Rectal smooth muscle tissue (tissue), 1 donor: ENCODE data around the gene FOSL2.

Source experiments
- H3K27ac ChIP-seq: one replicate; pipeline ENCODE4 v1.7.0; 2013; ENCODE audit warnings: low read depth, low read length, inconsistent platforms
- H3K27me3 ChIP-seq: one replicate; pipeline ENCODE4 v1.7.0; 2013; ENCODE audit warnings: low read length; ENCODE audit not compliant: control insufficient read depth, insufficient read depth
- H3K36me3 ChIP-seq: one replicate; pipeline ENCODE4 v1.7.0; 2013; ENCODE audit warnings: low read length; ENCODE audit not compliant: control insufficient read depth, insufficient read depth
- H3K4me1 ChIP-seq: one replicate; pipeline ENCODE4 v1.7.0; 2013; ENCODE audit warnings: low read length; ENCODE audit not compliant: control insufficient read depth, insufficient read depth
- H3K4me3 ChIP-seq: one replicate; pipeline ENCODE4 v1.7.0; 2013; ENCODE audit warnings: low read length
- H3K9ac ChIP-seq: one replicate; pipeline ENCODE4 v1.7.0; 2013; ENCODE audit warnings: low read length

The FOSL2 gene

DNA sequence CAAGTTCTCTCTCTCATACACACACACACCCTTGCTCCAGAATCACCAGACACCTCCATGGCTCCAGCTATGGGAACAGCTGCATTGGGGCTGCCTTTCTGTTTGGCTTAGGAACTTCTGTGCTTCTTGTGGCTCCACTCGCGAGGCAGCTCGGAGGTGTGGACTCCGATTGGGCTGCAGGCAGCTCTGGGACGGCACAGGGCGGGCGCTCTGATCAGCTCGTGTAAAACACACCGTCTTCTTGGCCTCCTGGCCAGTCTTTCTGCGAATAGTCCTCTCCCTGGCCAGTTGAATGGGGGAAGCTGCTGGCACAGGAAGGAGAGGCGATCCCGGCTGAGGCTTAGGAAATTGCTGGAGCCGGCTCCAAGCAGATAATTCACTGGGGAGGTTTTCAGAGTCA lies 22.4 kb downstream of the FOSL2 start:
- H3K9ac ChIP-seq = no peak overlapping the region
- peaks cover 30% of the 10 kb centered on the region for H3K36me3 ChIP-seq
- H3K27ac ChIP-seq = peak overlapping the region; percentile 4
- H3K4me3 ChIP-seq = no peak overlapping the region
- H3K27me3 ChIP-seq = no peaks in the 10 kb centered on the region
- H3K4me1 ChIP-seq = peaks cover 12% of the 10 kb centered on the region

DNA sequence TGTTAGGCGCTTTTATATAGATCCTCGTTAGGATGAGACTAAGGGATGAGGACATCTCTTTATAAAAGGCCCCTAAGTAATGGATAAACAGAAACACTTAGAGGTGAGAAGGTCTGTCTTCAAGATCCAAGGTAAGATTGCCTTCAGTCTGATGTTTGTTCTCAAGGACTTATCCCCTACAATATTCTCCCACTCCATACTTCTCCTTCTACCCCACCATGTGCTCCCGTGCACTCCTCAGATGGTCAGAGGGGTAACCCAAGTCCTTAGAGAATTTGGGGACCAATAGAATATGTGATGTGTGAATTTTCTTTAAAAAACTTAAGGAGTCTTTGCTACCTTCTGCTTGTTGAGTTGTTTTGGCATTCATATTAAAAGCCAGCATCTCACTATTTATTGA lies 23.1 kb downstream of the FOSL2 start:
- Histone ChIP-seq H3K4me1 (peaks cover 12% of the 10 kb centered on the region), H3K9ac (no peak overlapping the region), H3K27me3 (no peaks in the 10 kb centered on the region), H3K4me3 (no peak overlapping the region), H3K27ac (no peak overlapping the region), H3K36me3 (peaks cover 26% of the 10 kb centered on the region)

DNA sequence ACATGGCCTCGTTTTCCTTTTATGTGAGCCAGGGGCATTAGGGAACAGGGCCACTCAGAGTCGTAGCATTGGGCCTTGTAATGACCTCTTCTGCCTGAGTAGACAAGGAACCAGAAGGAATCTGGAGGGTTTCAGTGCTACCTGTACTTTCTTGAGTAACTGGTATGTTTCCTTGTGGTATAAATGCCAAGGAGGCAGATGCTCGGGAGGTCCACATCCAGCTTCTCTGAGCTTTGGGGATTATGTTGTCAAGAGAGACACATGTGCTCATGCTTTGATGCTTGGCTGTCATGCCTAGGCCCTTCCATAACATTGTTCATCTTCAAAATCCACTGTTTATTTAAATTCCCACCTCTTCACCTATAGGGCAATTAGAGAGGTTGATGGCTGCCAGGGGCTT lies 26.3 kb downstream of the FOSL2 start:
- Histone ChIP-seq H3K4me1 (peaks cover 9% of the 10 kb centered on the region), H3K4me3 (no peak overlapping the region), H3K27ac (no peak overlapping the region), H3K9ac (no peak overlapping the region), H3K36me3 (peaks cover 5% of the 10 kb centered on the region), H3K27me3 (no peaks in the 10 kb centered on the region)

DNA sequence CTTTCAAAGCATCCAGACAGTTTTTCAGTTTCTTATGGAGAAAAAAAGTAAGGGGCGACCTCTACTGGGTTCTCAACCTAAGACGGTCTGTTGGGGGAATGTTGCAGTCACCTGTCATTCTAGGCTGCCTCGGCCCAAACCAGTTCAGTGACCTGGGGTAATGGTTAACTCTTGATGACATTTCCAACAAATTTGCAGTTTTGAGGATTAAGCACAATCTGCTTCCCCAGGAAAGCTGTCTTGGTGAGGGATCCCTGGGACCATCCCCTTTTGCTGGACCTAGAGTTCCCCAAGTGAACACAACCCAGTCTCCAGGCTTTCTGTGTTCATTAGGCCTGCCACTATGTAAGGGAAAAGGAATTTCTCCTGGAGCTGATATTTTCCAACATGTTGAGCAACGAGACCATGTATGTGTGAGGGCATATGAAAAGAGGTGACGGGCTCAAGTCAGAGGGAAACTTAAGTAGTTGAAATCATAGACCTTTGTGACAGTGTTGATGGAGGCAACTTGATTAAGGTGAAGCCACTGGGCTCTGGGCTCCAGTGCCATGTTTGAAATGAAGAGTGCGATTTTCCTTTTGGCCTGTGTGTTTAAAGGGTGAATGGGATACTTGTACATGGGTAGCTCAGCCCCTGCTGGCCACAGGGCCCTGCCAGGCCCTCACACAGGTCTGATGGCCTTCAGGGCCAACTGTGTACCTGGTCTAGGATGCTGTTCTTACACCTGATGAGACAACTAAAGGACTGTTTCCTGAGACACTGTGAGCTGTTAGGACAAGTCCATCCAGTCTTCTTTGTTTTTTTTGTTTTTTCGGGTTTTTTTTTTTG lies 27.0 kb downstream of the FOSL2 start:
- no peak overlapping the region for H3K4me3 ChIP-seq

DNA sequence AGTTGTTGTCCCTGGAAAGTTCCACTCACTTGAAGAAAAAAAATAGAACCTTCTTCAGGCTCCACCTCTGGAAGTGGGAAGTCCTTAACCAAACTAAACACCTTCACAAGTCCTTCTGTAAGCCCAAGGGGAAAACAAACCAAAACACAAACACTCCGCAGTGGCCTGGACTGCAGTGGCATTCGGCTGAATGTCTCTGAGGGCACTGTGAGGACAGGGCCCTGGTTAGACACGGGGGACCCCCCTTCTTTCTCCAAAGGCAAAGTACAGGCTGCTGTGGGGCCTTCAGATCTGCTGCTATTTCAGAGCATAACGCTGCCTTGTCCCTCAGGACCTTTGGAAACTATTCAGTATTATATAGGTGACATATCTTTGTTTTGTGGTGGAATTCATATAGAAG lies 28.1 kb downstream of the FOSL2 start:
- Histone ChIP-seq H3K27me3 (no peaks in the 10 kb centered on the region), H3K4me3 (no peak overlapping the region), H3K27ac (no peak overlapping the region), H3K36me3 (no peaks in the 10 kb centered on the region), H3K9ac (no peak overlapping the region), H3K4me1 (no peaks in the 10 kb centered on the region)

More for the DNA sequence above, 27.0 kb downstream of the FOSL2 start:
- Histone ChIP-seq H3K4me1 (peaks cover 3% of the 10 kb centered on the region), H3K36me3 (peaks cover 4% of the 10 kb centered on the region), H3K9ac (no peak overlapping the region), H3K27me3 (no peaks in the 10 kb centered on the region), H3K27ac (no peak overlapping the region)

DNA sequence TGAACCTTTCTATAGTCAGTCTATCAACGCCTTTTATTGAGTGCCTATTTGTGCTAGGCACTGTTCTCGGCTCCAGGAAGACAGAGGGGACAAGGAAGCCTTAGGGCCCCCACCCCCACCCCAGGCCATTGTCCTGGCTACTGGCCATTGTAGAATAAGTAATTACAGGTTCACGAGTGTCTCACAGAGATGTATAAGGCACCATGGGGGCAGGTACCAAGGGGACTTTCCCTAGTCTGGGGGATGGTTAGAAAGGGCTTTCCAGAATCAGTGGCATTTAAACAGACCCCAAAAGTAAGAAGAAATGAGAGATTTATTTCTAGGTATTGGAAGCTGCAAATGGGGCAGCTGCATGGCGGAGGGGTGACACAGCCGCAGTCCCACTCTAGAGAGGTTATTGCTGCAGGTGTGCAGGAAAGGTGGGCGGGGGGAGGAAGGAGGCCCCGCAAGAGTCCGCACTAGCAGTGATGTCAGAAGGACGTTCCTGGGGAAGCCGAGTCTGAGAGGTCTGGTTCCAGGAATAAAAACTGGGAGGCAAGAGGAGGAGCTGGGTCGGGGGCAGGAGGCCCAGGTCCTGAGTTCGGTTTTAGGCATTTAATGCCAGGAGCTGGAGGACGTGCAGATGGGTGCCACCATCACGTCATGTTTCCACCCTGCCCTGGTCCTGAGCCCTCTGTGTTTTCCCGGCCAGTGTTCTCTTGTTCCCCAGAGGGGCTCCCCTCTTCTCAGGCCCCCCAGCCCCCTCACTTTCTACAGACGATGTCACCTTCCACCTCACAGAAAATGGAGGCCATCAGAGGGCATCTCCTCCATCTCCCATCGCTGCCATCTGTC lies 30.5 kb downstream of the FOSL2 start:
- Histone ChIP-seq H3K4me3 (no peak overlapping the region), H3K27ac (no peak overlapping the region), H3K36me3 (no peaks in the 10 kb centered on the region), H3K4me1 (no peaks in the 10 kb centered on the region), H3K27me3 (no peaks in the 10 kb centered on the region), H3K9ac (no peak overlapping the region)

DNA sequence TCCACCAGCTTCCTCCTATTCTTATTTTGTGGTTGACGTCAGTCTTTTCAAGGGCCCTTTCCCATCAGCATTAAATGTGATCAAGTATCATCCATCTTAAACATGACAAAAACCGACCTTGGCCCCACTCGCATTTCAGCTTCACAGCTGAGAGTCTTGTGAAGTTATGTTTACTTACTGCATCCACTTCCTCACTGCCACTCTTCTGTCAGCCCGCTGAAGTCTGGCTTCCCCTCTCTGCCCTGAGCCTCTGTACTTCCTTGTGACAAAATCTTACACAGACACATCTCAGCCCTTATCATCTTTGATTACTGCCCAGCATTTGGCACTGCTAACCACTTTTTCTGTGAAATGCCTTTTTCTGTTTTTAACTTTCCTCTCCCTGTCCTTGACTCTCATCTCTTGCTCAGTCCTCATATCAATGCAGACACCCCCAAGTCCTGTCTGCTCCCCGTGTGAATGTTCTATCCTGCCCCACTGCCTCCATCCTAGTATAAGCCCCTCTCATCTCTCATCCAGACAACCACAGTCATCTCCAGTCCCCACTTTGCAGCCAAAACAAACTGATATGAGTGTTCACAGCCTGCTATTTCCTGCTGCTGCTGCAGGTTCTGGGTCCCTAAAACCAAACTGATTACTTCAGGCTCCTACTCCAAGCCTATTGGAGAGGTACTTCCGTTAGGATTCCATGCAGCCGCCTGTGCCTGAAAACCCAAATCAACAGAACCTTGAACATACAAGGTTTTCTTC lies 31.4 kb downstream of the FOSL2 start:
- Histone ChIP-seq H3K27ac (no peak overlapping the region), H3K27me3 (no peaks in the 10 kb centered on the region), H3K4me3 (no peak overlapping the region), H3K9ac (no peak overlapping the region), H3K4me1 (no peaks in the 10 kb centered on the region), H3K36me3 (no peaks in the 10 kb centered on the region)

DNA sequence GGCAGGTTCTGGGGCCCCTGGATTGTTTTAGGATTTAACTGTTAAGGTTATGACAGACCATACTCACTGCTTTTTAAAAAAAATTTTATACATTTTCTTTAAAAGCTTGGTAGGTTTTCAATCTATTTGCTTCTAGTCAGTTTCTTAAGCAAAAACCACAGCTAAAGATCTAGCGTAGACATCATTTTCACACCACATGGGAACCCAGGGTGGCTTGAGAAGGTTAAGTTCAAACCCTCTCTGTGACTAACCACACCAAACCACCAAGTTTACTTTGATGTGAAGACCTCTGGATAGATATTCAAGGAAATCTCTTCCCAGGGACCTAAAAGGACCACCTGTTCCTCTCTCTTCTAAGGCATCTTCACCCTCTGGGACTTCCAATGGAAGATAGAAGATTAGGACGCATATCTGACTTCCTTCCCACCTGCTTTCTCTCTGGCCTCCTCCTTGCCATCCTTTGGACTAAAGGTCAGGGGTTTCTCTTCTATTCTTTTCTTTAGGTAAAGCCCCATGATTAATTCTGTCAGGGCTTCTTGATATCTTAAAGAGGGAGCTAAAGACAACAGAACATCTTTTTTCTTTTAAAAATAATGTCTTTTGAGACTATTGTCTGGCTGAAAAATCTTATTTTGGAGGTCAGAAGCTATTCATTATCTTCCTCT lies 32.3 kb downstream of the FOSL2 start:
- Histone ChIP-seq H3K4me1 (no peaks in the 10 kb centered on the region), H3K4me3 (no peak overlapping the region), H3K27me3 (no peaks in the 10 kb centered on the region), H3K9ac (no peak overlapping the region), H3K27ac (no peak overlapping the region), H3K36me3 (no peaks in the 10 kb centered on the region)

DNA sequence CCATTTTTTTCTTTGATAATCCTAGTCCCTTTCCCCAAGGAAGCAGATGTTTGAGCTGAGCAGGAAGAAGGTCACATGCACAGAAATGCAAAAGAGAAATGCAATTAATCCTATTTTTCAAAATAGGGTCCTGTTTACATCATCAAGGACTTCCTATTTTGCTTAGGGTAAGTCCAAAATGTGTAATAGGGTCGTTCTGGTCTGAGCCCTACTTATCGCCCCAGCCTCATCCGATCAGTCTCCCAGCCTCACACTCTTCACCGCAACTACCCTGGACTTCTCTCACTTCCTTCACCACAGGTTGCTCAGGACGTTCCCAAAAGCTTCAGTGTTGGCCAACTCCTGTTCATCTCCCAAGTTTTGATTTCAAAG lies 32.8 kb downstream of the FOSL2 start:
- no peak overlapping the region for H3K4me3 ChIP-seq
- no peaks in the 10 kb centered on the region for H3K27me3 ChIP-seq
- no peak overlapping the region for H3K9ac ChIP-seq
- no peaks in the 10 kb centered on the region for H3K4me1 ChIP-seq
- no peak overlapping the region for H3K27ac ChIP-seq
- no peaks in the 10 kb centered on the region for H3K36me3 ChIP-seq

DNA sequence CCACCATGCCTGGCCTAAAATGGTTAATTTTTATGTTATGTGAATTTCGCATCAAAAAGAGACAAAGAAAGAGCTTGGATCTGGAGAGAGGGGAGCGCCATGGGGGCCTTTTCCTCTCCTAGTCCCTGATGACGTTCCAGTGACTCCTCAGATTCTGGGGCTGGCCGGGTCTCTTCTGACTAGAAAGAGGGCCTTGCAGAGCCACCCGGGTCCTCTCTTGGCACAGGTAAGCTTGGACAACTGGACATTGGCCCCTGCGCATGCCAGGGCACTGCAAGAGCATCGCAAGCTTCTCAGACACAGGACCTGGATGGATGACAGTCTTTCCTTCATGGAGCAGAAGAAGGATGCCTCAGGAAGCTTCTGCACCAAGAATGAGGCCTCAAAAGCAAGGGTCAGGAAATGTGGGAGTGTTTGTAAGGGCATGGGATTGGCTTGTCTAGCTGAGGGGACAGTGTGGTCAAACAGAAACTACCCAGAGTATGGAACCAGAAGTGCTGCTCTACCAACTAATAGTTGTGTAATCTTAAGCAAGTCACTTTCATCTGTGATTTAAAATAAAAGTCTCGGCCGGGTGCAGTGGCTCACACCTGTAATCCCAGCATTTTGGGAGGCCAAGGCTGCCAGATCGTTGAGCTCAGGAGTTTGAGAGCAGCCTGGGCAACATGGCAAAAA lies 35.2 kb downstream of the FOSL2 start:
- Histone ChIP-seq H3K27ac (no peak overlapping the region), H3K27me3 (no peaks in the 10 kb centered on the region), H3K9ac (no peak overlapping the region), H3K36me3 (no peaks in the 10 kb centered on the region), H3K4me3 (no peak overlapping the region), H3K4me1 (no peaks in the 10 kb centered on the region)

DNA sequence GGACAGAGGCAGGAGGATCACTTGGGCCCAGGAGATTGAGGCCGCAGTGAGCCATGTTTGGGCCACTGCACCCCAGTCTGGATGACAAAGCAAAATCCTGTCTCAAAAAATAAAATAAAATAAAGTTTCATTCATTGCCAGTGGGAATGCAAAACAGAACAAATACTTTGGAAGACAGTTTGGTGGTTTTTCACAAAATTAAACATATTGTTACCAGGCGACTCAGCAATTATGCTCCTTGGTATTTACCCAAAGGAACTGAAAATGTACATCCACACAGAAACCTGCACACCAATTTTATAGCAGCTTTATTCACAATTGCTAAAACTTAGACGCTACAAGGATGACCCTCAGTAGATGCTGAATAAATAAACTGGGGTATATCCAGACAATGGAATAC lies 35.8 kb downstream of the FOSL2 start:
- no peaks in the 10 kb centered on the region for H3K27me3 ChIP-seq
- no peaks in the 10 kb centered on the region for H3K36me3 ChIP-seq
- no peak overlapping the region for H3K27ac ChIP-seq
- H3K4me1 ChIP-seq = no peaks in the 10 kb centered on the region
- no peak overlapping the region for H3K4me3 ChIP-seq
- H3K9ac ChIP-seq = no peak overlapping the region
